D721Med (cell line): ENCODE results near the gene STUB1.

Experiments
- DNase-seq: peaks from one replicate; pipeline ENCODE4 v3.0.0; 2011; ENCODE audit warnings: low spot score; ENCODE audit not compliant: insufficient read length
- FAIRE-seq: peaks from 2 replicates; lab custom pipeline; 2011; peaks lifted over from hg19 to GRCh38; lab: Jason Lieb, UNC
- CTCF ChIP-seq: IDR thresholded peaks from 2 replicates; pipeline ENCODE4 v1.5.1; 2012; ENCODE audit warnings: mild to moderate bottlenecking, control low read depth; ENCODE audit not compliant: insufficient read depth; ENCODE audit errors: missing control alignments

The STUB1 gene

GRCh38 chr16:652454-653305 is 27.5 kb upstream of the STUB1 start:
- FAIRE-seq: no peak
- TF ChIP-seq CTCF: no peak
- DNase-seq: no peak

- FAIRE-seq (no peak), DNase-seq (no peak)
- TF ChIP-seq CTCF: no peak
Observed at GRCh38 chr16:654034-654433, 26.2 kb upstream of the STUB1 start.

- FAIRE-seq (no peak), DNase-seq (no peak)
- TF ChIP-seq CTCF: no peak
Observed at GRCh38 chr16:657487-657886, 22.7 kb upstream of the STUB1 start.

GRCh38 chr16:658679-659571 is 21.3 kb upstream of the STUB1 start:
- FAIRE-seq (no peak), DNase-seq (no peak)
- TF ChIP-seq CTCF: no peak

GRCh38 chr16:659618-660017 is 20.6 kb upstream of the STUB1 start:
- no peak for TF ChIP-seq CTCF
- no peak for DNase-seq
- FAIRE-seq: no peak

GRCh38 chr16:660132-660458 is 20.1 kb upstream of the STUB1 start:
- no peak for DNase-seq
- FAIRE-seq: no peak

More at GRCh38 chr16:660132-660458, 20.1 kb upstream of the STUB1 start:
- no peak for TF ChIP-seq CTCF
